H1 (cell line): ENCODE data around the gene NT5DC1. TPM values are rescaled to one million over a fixed set of nuclear protein-coding genes. Genes with fewer than 3 reads are reported as not detected.

Source experiments
- BRCA1 ChIP-seq: IDR thresholded peaks from 2 replicates; pipeline ENCODE4 v1.6.1; 2012; ENCODE audit warnings: low read depth, low read length, improper control_type of control experiment
- JUND ChIP-seq: IDR thresholded peaks from 2 replicates; pipeline ENCODE4 v1.6.1; 2011; ENCODE audit warnings: mild to moderate bottlenecking, improper control_type of control experiment, low read length
- KDM4A ChIP-seq: IDR thresholded peaks from one replicate; pipeline ENCODE4 v1.7.1; 2012; ENCODE audit warnings: low read depth, mild to moderate bottlenecking, moderate library complexity, low read length, inconsistent platforms; ENCODE audit not compliant: severe bottlenecking
- POLR2A ChIP-seq, 2 experiments: IDR thresholded peaks; 1 replicate in 1 of 2; 2 replicates in 1 of 2; pipeline ENCODE4 v1.6.1; 2011; ENCODE audit warnings: low read depth in 2 of 2, low read length in 2 of 2, mild to moderate bottlenecking in 2 of 2; ENCODE audit errors: control extremely low read depth in 1 of 2
- POU5F1 ChIP-seq: IDR thresholded peaks from 2 replicates; pipeline ENCODE4 v1.6.1; 2011; ENCODE audit warnings: low read depth, mild to moderate bottlenecking, low read length, moderate library complexity
- RNF2 ChIP-seq: fragments of 200-900, 300-1000 bp; sonication (generic); IDR thresholded peaks from 2 replicates; pipeline ENCODE4 v1.7.1; 2016; ENCODE audit warnings: borderline replicate concordance, low read depth, mild to moderate bottlenecking, antibody characterized with exemption, low read length; ENCODE audit not compliant: poor library complexity, severe bottlenecking; ENCODE audit errors: missing control alignments
- SAP30 ChIP-seq: fragments of 300-600 bp; sonication (generic); IDR thresholded peaks from 2 replicates; pipeline ENCODE4 v1.7.1; 2012; ENCODE audit warnings: low read length, moderate library complexity, mild to moderate bottlenecking, inconsistent platforms; ENCODE audit not compliant: insufficient read depth, insufficient replicate concordance
- SIRT6 ChIP-seq: IDR thresholded peaks from one replicate; pipeline ENCODE4 v1.7.1; 2012; ENCODE audit warnings: low read length, inconsistent platforms
- SIX5 ChIP-seq: IDR thresholded peaks from 2 replicates; pipeline ENCODE4 v1.6.1; 2011; ENCODE audit warnings: mild to moderate bottlenecking, low read depth, low read length
- SP1 ChIP-seq: IDR thresholded peaks from 2 replicates; pipeline ENCODE4 v1.6.1; 2011; ENCODE audit warnings: low read depth, low read length
- TEAD4 ChIP-seq: IDR thresholded peaks from 2 replicates; pipeline ENCODE4 v1.6.1; 2012; ENCODE audit warnings: low read depth, low read length, inconsistent platforms, mixed read lengths
- polyA plus RNA-seq, 7 experiments: library from polyadenylated mRNA; depleted of rRNA in 3 of 7; stranded (reverse) in 5 of 7; unstranded in 2 of 7; fragments of >200 nt in 5 of 7; fragments of 200-250 nt in 2 of 7; gene quantifications; 1 replicate in 5 of 7; 2 replicates in 1 of 7; 4 replicates in 1 of 7; pipeline versions ENCODE4 v1.2.1 to v1.2.3, GENCODE V29; 2011 to 2013; ENCODE audit warnings: missing spikeins in 2 of 7, mixed read lengths in 2 of 7
- total RNA-seq: library from RNA; stranded (reverse); fragmentation: NEBNext Ultra II Directional; extraction: Animal tissue kit (Norgen Biotek cat#: 25700); gene quantifications from 2 replicates; pipeline ENCODE4 v1.2.1, GENCODE V29; 2021
- TF ChIP-seq, protein P1 (sequence below), 3 experiments: IDR thresholded peaks; 1 replicate in 2 of 3; 2 replicates in 1 of 3; pipeline versions ENCODE4 v1.5.1 to v1.6.1; 2011; ENCODE audit warnings: low read length in 3 of 3, mild to moderate bottlenecking in 3 of 3, inconsistent platforms in 2 of 3, low read depth in 1 of 3, moderate library complexity in 1 of 3; ENCODE audit not compliant: insufficient read depth in 1 of 3; ENCODE audit errors: control extremely low read depth in 1 of 3
- TF ChIP-seq, protein P2 (sequence below): IDR thresholded peaks from 2 replicates; pipeline ENCODE4 v1.6.1; 2012; ENCODE audit warnings: inconsistent platforms

Gene NT5DC1
- total and polyA plus RNA-seq, 2 of the 8 experiments (the other 6 are each of a cell fraction or from before 2014, with no cell fraction given), result 25.3 to 72.7 TPM

DNA sequence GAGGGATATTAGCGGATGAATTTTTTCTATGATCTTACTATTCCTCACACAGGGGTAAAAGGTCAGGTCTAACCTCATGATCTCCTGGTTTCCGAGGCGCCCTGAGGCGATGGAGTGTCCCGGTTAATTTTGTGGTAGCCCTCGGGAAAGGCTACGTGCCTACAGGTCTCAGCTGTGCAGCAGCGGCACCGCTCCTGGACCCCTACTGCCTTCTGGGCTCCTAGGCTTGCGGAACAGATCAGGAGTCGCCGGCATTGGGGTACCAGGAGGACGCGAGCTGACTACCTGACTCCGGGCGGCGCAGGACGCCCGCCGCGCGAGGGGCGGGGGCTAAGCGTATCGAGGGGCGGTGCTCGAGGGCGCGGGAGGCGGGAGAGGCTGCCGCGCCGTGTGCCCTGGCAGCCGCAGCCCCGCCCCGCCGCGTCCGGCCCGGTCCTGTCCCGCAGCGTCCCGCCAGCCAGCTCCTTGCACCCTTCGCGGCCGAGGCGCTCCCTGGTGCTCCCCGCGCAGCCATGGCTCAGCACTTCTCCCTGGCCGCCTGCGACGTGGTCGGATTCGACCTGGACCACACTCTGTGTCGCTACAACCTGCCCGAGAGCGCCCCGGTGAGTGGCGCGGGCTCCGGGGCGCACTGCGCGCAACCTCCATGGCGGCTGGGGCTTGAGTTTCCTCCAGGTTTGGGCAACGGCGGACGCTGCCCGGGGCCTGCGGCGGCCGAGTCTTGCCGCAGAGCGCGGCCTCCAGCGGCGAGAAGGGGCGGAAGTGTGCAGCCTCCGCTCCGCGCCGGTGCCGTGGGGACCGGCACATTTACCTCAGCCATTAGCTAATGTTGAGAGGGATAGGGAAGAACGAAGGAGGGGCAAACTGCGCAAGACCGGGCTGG lies at the start of gene NT5DC1 (continued):
- TF ChIP-seq, protein P1, sequence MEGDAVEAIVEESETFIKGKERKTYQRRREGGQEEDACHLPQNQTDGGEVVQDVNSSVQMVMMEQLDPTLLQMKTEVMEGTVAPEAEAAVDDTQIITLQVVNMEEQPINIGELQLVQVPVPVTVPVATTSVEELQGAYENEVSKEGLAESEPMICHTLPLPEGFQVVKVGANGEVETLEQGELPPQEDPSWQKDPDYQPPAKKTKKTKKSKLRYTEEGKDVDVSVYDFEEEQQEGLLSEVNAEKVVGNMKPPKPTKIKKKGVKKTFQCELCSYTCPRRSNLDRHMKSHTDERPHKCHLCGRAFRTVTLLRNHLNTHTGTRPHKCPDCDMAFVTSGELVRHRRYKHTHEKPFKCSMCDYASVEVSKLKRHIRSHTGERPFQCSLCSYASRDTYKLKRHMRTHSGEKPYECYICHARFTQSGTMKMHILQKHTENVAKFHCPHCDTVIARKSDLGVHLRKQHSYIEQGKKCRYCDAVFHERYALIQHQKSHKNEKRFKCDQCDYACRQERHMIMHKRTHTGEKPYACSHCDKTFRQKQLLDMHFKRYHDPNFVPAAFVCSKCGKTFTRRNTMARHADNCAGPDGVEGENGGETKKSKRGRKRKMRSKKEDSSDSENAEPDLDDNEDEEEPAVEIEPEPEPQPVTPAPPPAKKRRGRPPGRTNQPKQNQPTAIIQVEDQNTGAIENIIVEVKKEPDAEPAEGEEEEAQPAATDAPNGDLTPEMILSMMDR (IDR thresholded peaks at IDR 0.05; ENCODE audit: control extremely low read depth in 1 of 3, insufficient read depth in 1 of 3, low read depth in 1 of 3, low read length in 3 of 3), result peak in 2 of 3 experiments; percentile 21 to 36; a peak in 3 of 4 replicates
- no peak for TF ChIP-seq JUND
- no peak for TF ChIP-seq RNF2
- TF ChIP-seq SIRT6, result no peak
- no peak for TF ChIP-seq POU5F1
- no peak for TF ChIP-seq TEAD4
- no peak for TF ChIP-seq SAP30
- no peak for TF ChIP-seq SIX5
- TF ChIP-seq POLR2A (IDR thresholded peaks at IDR 0.05; ENCODE audit: control extremely low read depth in 1 of 2, low read depth in 2 of 2, low read length in 2 of 2), result peak; percentile 94 to 97
- no peak for TF ChIP-seq SP1
- TF ChIP-seq, protein P2, sequence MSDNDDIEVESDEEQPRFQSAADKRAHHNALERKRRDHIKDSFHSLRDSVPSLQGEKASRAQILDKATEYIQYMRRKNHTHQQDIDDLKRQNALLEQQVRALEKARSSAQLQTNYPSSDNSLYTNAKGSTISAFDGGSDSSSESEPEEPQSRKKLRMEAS, result peak; percentile 39
- peak; percentile 86 for TF ChIP-seq KDM4A
- TF ChIP-seq BRCA1, result no peak
